ENCODE data around the gene CPED1.

DNA sequence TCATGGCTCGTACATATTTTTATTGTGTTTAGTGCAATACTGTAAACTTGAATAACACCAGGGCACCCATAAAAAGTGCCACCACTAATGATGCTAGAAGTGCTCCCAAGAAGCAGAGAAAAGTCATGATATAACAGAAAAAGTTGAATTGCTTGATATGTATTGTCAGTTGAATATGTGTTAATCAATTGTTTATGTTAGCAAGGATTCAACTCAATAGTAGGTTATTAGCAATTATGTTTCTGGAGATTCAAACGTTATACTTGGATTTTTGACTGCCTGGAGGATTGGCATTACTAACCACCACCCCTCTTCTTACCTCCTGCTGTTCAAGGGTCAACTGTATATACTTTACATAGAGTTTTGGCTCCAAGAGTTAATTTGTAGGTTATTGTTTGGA is 168.3 kb downstream of the CPED1 start:
- TF ChIP-seq, protein P1, sequence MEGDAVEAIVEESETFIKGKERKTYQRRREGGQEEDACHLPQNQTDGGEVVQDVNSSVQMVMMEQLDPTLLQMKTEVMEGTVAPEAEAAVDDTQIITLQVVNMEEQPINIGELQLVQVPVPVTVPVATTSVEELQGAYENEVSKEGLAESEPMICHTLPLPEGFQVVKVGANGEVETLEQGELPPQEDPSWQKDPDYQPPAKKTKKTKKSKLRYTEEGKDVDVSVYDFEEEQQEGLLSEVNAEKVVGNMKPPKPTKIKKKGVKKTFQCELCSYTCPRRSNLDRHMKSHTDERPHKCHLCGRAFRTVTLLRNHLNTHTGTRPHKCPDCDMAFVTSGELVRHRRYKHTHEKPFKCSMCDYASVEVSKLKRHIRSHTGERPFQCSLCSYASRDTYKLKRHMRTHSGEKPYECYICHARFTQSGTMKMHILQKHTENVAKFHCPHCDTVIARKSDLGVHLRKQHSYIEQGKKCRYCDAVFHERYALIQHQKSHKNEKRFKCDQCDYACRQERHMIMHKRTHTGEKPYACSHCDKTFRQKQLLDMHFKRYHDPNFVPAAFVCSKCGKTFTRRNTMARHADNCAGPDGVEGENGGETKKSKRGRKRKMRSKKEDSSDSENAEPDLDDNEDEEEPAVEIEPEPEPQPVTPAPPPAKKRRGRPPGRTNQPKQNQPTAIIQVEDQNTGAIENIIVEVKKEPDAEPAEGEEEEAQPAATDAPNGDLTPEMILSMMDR (IDR thresholded peaks at IDR 0.05; ENCODE audit: low read length) = no peak
- TF ChIP-seq EZH2 (optimal IDR thresholded peaks at IDR 0.05; ENCODE audit: low read depth, low read length) = no peak
